Mucosa of descending colon (tissue), 3 donors: ENCODE data around the gene MTHFS. TPM values are rescaled to one million over a fixed set of nuclear protein-coding genes. Genes with fewer than 3 reads are reported as not detected.
A peak's percentile ranks its signal among the peaks of the same experiment; 100 is the strongest.

ENCODE experiments used
- ATAC-seq: fragments of 200-7000 bp; cut with Tn5 transposase; one replicate; pipeline ENCODE4 v1.9.1; 2020; ENCODE audit warnings: mild to moderate bottlenecking, moderate library complexity
- DNase-seq, 3 donors: peaks; one replicate each; pipeline ENCODE4 v3.0.0-alpha.2; 2020
- H3K36me3 ChIP-seq: fragments of 200-600 bp; one replicate; pipeline ENCODE4 v1.8.0; 2021; ENCODE audit warnings: low read depth, mild to moderate bottlenecking
- H3K4me1 ChIP-seq: fragments of 200-600 bp; one replicate; pipeline ENCODE4 v1.8.0; 2021; ENCODE audit warnings: low read depth, mild to moderate bottlenecking
- H3K4me3 ChIP-seq: fragments of 200-600 bp; one replicate; pipeline ENCODE4 v1.8.0; 2021; ENCODE audit warnings: mild to moderate bottlenecking
- H3K9me3 ChIP-seq: fragments of 200-600 bp; one replicate; pipeline ENCODE4 v1.8.0; 2021; ENCODE audit warnings: mild to moderate bottlenecking
- intact Hi-C, 2 donors: fragments of 100-400 bp; cut with DNase I in 1 of 2; cut with micrococcal nuclease in 1 of 2; formaldehyde crosslinking; loops; one replicate each; pipeline versions ENCODE4 v1.11.0 to v1.11.1; 2022; cut with DNase I, micrococcal nuclease
- total RNA-seq, 3 donors: library from RNA; stranded (reverse); fragmentation: NEBNext Ultra II Directional in 2 of 3; extraction: Animal tissue kit (Norgen Biotek cat#: 25700) in 2 of 3; gene quantifications; one replicate each; pipeline versions ENCODE4 v1.2.1 to v1.2.4, GENCODE V29; 2021 to 2023
- TF ChIP-seq, protein P1 (sequence below): fragments of 200-600 bp; IDR thresholded peaks from one replicate; pipeline ENCODE4 v1.8.0; 2022; ENCODE audit warnings: antibody characterized with exemption, mild to moderate bottlenecking
- donor health status: DM: no; HTN: no; CAD: no; lungs with moderate emphysema.
- donor health status: DM: no; HTN: no; CAD: no.
- donor health status: DM: no; HTN: yes; CAD: no.

MTHFS gene
- total RNA-seq, 3 donors from 2014 or later, result 16.7 to 27.0 (median 19.2) TPM

DNA sequence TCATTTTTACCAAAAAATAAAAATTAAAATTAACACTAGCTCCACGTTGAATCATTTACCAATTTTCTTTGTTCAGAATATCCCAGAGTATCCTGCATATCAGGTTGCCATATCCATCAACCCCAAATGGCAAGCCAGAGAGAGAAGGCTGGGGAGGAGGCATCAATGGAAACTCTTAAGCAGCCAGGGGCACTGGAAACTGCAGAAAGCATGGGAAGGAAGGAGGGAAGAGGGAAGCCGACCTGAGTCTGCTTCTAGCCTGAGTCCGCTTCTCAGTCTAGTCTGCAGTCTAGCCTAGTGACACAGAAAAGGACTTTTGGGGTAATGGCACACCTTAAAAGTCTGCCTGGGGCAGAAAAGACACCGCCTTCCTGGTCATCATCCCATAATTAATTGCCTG lies 1.6 kb upstream of the MTHFS start:
- no peaks in the 10 kb centered on the region for H3K9me3 ChIP-seq
- intact Hi-C loops, result no loop called here
- no peak for DNase-seq
- H3K4me1 ChIP-seq, result peaks cover 5% of the 10 kb centered on the region
- ATAC-seq, result no peak
- TF ChIP-seq, protein P1, sequence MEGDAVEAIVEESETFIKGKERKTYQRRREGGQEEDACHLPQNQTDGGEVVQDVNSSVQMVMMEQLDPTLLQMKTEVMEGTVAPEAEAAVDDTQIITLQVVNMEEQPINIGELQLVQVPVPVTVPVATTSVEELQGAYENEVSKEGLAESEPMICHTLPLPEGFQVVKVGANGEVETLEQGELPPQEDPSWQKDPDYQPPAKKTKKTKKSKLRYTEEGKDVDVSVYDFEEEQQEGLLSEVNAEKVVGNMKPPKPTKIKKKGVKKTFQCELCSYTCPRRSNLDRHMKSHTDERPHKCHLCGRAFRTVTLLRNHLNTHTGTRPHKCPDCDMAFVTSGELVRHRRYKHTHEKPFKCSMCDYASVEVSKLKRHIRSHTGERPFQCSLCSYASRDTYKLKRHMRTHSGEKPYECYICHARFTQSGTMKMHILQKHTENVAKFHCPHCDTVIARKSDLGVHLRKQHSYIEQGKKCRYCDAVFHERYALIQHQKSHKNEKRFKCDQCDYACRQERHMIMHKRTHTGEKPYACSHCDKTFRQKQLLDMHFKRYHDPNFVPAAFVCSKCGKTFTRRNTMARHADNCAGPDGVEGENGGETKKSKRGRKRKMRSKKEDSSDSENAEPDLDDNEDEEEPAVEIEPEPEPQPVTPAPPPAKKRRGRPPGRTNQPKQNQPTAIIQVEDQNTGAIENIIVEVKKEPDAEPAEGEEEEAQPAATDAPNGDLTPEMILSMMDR, result no peak
- H3K36me3 ChIP-seq, result no peaks in the 10 kb centered on the region
- H3K4me3 ChIP-seq, result no peak overlapping the region

- DNase-seq, result peak in 1 of 3 donors; percentile 10
- no peaks in the 10 kb centered on the region for H3K9me3 ChIP-seq
- intact Hi-C loops, result no loop called here
- no peak overlapping the region for H3K4me3 ChIP-seq
- ATAC-seq, result no peak
- TF ChIP-seq, protein P1, result no peak
- H3K36me3 ChIP-seq, result no peaks in the 10 kb centered on the region
- peaks cover 5% of the 10 kb centered on the region for H3K4me1 ChIP-seq
Observed at GRCh38 chr15:79897701-79898113, 893 bp upstream of the MTHFS start.

DNA sequence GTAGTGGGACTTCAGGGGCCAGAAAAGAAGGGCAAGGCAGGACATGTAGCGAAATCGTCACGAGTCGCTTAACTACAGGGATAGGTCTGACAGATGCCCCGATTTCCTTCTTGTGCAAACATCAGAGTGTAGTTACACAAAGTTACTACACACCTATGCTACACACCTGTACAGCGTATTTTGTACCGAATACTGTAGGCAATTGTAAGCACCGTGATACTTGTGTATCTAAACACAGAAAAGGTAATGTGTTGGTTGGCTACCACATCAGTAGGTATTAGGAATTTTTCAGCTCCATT lies 515 bp upstream of the MTHFS start:
- peaks cover 5% of the 10 kb centered on the region for H3K4me1 ChIP-seq
- no peaks in the 10 kb centered on the region for H3K36me3 ChIP-seq
- H3K9me3 ChIP-seq, result no peaks in the 10 kb centered on the region
- DNase-seq (no peak), ATAC-seq (peak; percentile 34)
- TF ChIP-seq, protein P1, result no peak
- intact Hi-C loops, result no loop called here
- peak overlapping the region; percentile 57 for H3K4me3 ChIP-seq

DNA sequence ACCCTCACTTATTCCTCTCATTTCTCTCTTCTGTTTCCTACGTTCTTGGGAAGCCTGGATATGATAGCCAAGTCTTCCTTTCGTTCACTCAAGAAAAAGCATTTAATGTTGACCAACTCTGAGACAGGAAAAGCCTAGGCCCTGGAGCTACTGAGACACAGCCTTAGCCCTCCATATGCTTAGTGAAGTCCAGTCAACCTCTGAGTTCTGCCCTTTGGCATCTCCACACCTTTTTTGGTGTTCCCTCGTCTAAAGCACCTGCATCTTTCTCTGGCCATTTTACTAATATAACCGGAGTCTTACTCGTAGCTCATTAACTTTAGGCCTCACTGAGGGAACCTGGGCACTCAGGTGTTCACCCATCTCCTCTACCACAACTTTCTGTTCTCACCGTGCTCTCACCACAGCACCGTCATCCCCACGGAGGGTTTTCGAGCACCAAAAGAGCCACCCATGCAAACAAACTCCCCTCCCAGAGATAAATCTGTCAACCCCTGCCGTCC lies 632 bp downstream of the MTHFS start:
- no peaks in the 10 kb centered on the region for H3K36me3 ChIP-seq
- ATAC-seq, result peak; percentile 37
- intact Hi-C loops, result no loop called here
- no peak for DNase-seq
- peak overlapping the region; percentile 57 for H3K4me3 ChIP-seq
- H3K9me3 ChIP-seq, result no peaks in the 10 kb centered on the region
- H3K4me1 ChIP-seq, result peaks cover 5% of the 10 kb centered on the region
- TF ChIP-seq, protein P1, result no peak

DNA sequence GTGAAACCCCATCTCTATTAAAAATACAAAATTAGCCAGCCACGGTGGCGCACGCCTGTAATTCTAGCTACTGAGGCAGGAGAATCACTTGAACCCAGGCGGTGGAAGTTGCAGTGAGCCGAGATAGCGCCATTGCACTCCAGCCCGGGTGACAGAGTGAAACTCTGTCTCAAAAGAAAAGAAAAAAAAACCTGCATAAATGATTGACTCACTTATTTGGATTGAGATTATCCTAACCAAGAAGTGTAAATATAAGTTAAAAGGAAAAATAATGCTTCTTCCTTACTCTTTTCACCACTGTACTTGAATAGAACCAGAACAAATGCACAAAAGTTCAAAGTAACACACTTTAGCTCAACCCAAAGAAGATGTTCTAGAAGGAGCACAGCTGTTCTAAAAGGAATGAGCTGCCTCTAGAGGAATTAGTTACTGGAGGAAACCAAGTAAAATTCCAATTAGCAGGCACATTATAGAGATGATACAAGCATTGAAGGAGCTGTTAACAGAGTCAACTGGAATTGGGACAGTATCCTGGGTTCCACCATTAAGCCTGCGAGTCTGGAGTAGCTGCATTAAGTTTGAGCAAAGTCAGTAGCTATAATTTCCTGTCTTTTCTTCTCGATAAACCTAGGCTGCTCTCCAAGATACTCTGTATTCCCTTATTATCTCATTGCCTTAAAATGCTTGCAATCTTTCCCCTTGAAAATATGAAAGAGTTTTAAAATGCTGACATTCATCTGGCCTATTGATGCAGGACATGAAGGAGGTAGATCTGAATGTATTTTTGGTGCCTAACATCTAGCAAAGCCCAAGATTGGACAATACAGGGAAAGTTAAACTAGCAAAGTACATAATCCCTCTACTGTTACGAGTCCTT lies 9.5 kb downstream of the MTHFS start:
- Histone ChIP-seq H3K36me3 (no peaks in the 10 kb centered on the region), H3K9me3 (no peaks in the 10 kb centered on the region), H3K4me1 (no peaks in the 10 kb centered on the region), H3K4me3 (no peak overlapping the region)
- no peak for ATAC-seq
- TF ChIP-seq, protein P1, result no peak
- intact Hi-C loops, result no loop called here
- no peak for DNase-seq
